ENCODE results near the gene SYS1. TPM values are rescaled to one million over a fixed set of nuclear protein-coding genes. Genes with fewer than 3 reads are reported as not detected.
A peak's percentile ranks its signal among the peaks of the same experiment; 100 is the strongest.

SYS1 gene
- total and polyA plus RNA-seq, 10 donors = 15.1 to 69.8 (median 32.2) TPM

- 85 to 97% (median 96%) methylated on average over 2 of the region's 2 CpGs for WGBS, 5 donors
- Histone ChIP-seq H3K27me3 (replicated peaks in 1 of 7) (no peaks in the 10 kb centered on the region), H3K4me3 (no peak overlapping the region), H3K9me3 (no peaks in the 10 kb centered on the region), H3K4me1 (peaks cover 0 to 82% (median 21%) of the 10 kb centered on the region in 6 donors), H3K27ac (peak overlapping the region in 3 of 8 donors; percentile 63 to 71 (median 66)), H3K36me3 (peaks cover 0 to 17% (median 0%) of the 10 kb centered on the region in 6 donors)
- no peak for DNase-seq
- intact Hi-C loops (cut with DNase I; ENCODE audit: low total_unique reads) = no loop called here
- TF ChIP-seq POLR2AphosphoS5 (IDR thresholded peaks at IDR 0.05) (no peak), POLR2A (IDR thresholded peaks at IDR 0.05) (no peak)
- TF ChIP-seq, protein P1, sequence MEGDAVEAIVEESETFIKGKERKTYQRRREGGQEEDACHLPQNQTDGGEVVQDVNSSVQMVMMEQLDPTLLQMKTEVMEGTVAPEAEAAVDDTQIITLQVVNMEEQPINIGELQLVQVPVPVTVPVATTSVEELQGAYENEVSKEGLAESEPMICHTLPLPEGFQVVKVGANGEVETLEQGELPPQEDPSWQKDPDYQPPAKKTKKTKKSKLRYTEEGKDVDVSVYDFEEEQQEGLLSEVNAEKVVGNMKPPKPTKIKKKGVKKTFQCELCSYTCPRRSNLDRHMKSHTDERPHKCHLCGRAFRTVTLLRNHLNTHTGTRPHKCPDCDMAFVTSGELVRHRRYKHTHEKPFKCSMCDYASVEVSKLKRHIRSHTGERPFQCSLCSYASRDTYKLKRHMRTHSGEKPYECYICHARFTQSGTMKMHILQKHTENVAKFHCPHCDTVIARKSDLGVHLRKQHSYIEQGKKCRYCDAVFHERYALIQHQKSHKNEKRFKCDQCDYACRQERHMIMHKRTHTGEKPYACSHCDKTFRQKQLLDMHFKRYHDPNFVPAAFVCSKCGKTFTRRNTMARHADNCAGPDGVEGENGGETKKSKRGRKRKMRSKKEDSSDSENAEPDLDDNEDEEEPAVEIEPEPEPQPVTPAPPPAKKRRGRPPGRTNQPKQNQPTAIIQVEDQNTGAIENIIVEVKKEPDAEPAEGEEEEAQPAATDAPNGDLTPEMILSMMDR (IDR thresholded peaks at IDR 0.05 in 8 of 11, conservative IDR thresholded peaks at IDR 0.05 in 3 of 11) = no peak
Observed at GRCh38 chr20:45339799-45340198, 23.2 kb upstream of the SYS1 start.

GRCh38 chr20:45340236-45340847, 22.6 kb upstream of the SYS1 start:
- H3K27me3 ChIP-seq (replicated peaks in 1 of 7) = no peaks in the 10 kb centered on the region
- peak overlapping the region in 2 of 8 donors; percentile 63 to 66 for H3K27ac ChIP-seq
- intact Hi-C loops (cut with DNase I; ENCODE audit: low total_unique reads) = no loop called here
- TF ChIP-seq POLR2AphosphoS5 (IDR thresholded peaks at IDR 0.05) = no peak
- no peak for TF ChIP-seq POLR2A (IDR thresholded peaks at IDR 0.05)
- TF ChIP-seq, protein P1 (IDR thresholded peaks at IDR 0.05 in 8 of 11, conservative IDR thresholded peaks at IDR 0.05 in 3 of 11) = no peak
- H3K4me3 ChIP-seq = no peak overlapping the region
- no peak for DNase-seq
- no peaks in the 10 kb centered on the region for H3K9me3 ChIP-seq
- H3K4me1 ChIP-seq = peaks cover 0 to 87% (median 24%) of the 10 kb centered on the region in 6 donors
- peaks cover 0 to 12% (median 0%) of the 10 kb centered on the region in 6 donors for H3K36me3 ChIP-seq
- WGBS, 5 donors = 64 to 79% (median 66%) methylated on average over 5 of the region's 5 CpGs

DNA sequence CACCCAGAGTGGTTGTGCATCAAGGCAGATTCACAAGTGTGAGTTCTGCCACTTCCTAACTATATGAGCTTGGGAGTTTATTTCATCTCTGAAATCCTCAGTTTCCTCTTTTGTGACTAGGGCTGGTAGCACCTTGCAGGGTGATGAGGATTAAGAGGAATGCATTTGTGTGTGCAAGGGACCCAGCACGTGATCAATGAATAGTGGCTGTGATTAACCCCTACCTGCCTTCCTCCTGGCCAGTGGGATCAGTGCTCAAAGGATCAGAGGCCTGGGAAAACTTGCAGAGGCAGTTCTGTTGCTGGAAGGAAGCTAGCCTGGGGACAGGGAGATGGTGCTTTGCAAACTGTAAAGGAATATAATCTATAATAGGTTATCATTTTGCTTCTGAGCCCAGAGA, 22.0 kb upstream of the SYS1 start:
- H3K27ac ChIP-seq = peak overlapping the region in 2 of 8 donors; percentile 63 to 66
- H3K9me3 ChIP-seq = no peaks in the 10 kb centered on the region
- TF ChIP-seq, protein P1 (IDR thresholded peaks at IDR 0.05 in 8 of 11, conservative IDR thresholded peaks at IDR 0.05 in 3 of 11) = no peak
- TF ChIP-seq POLR2AphosphoS5 (IDR thresholded peaks at IDR 0.05) (no peak), POLR2A (IDR thresholded peaks at IDR 0.05) (no peak)
- intact Hi-C loops (cut with DNase I; ENCODE audit: low total_unique reads) = no loop called here
- H3K4me3 ChIP-seq = no peak overlapping the region
- H3K4me1 ChIP-seq = peaks cover 0 to 93% (median 26%) of the 10 kb centered on the region in 6 donors
- H3K36me3 ChIP-seq = peaks cover 0 to 6% (median 0%) of the 10 kb centered on the region in 6 donors
- no peak for DNase-seq
- H3K27me3 ChIP-seq (replicated peaks in 1 of 7) = peaks cover 0 to under 1% (median 0%) of the 10 kb centered on the region in 7 donors
- WGBS, 5 donors = 58 to 73% (median 72%) methylated on average over 1 of the region's 1 CpG

DNA sequence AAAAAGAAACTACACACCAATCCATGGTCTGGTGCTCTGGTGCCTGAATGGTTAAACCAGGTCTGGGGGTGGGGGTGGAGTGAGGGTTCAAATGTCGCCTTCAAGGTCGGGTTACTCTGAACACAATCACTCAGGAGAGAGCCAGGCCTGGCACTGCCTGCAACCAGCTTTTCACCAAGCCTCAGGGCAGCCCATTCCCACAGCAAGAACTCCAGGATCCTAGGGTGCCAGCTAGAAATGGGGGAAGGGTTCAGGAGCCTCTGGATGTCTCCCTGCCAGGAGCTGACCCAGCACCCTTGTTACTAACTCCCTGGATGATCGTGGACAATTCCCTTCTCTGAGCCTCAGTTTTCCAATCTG, 21.4 kb upstream of the SYS1 start:
- intact Hi-C loops (cut with DNase I; ENCODE audit: low total_unique reads) = no loop called here
- Histone ChIP-seq H3K36me3 (peaks cover 0 to 6% (median 0%) of the 10 kb centered on the region in 6 donors), H3K9me3 (no peaks in the 10 kb centered on the region), H3K27me3 (replicated peaks in 1 of 7) (peaks cover 0 to 3% (median 0%) of the 10 kb centered on the region in 7 donors), H3K4me3 (peak overlapping the region in 1 of 8 donors; percentile 32), H3K4me1 (peaks cover 0 to 93% (median 26%) of the 10 kb centered on the region in 6 donors), H3K27ac (peak overlapping the region in 4 of 8 donors; percentile 21 to 55 (median 39))
- no peak for TF ChIP-seq POLR2A (IDR thresholded peaks at IDR 0.05)
- TF ChIP-seq POLR2AphosphoS5 (IDR thresholded peaks at IDR 0.05) = no peak
- TF ChIP-seq, protein P1 (IDR thresholded peaks at IDR 0.05 in 8 of 11, conservative IDR thresholded peaks at IDR 0.05 in 3 of 11) = no peak
- 59 to 81% (median 73%) methylated on average over 3 of the region's 3 CpGs for WGBS, 5 donors
- DNase-seq = no peak

All from spleen (tissue), 11 donors.